ENCODE results near the gene BTBD18. TPM values are rescaled to one million over a fixed set of nuclear protein-coding genes. Genes with fewer than 3 reads are reported as not detected.
A peak's percentile ranks its signal among the peaks of the same experiment; 100 is the strongest.

The BTBD18 gene
- total and polyA plus RNA-seq, 10 of the 15 experiments (the other 5 are each of a cell fraction or from before 2014, with no cell fraction given): 0.05 to 0.58 (median 0.19) TPM; not detected in 6

DNA sequence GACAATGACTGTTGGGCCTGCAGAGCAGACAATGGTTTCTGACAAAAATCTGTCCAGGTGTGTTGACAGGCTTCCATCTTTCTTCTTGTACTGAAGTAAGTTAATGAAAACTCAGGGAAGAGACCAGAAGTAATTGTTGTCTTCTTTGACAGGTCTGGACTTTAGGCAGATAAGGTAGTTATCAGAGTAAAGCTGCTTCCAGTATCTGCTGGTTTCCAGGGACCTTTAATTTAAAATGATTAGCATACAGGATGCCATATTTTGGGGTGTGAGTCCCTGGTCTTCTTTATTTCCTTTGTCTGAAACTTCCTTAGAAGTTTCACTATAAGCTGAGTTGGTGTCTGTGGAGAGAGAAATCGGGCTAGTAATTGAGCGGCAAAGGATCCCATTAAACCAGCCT lies 37.8 kb downstream of the BTBD18 start:
- Histone ChIP-seq H3K9ac (ENCODE audit: control insufficient read depth, insufficient read depth, low read length) (peak overlapping the region; percentile 91; the same call in 1 of the 2 replicates), H3K27ac (ENCODE audit: control insufficient read depth, insufficient read depth) (no peak overlapping the region), H3K4me1 (ENCODE audit: control insufficient read depth, insufficient read depth, low read length) (peaks cover 4% of the 10 kb centered on the region), H3K27me3 (replicated peaks in 1 of 2; ENCODE audit: control insufficient read depth in 2 of 2, insufficient read depth in 2 of 2, low read length in 1 of 2) (no peaks in the 10 kb centered on the region), H3K36me3 (ENCODE audit: control insufficient read depth in 2 of 2, insufficient read depth in 2 of 2, low read length in 1 of 2) (peaks cover 0 to 5% of the 10 kb centered on the region in 2 experiments; a peak in 1 of 4 replicates), H3K9me3 (replicated peaks; ENCODE audit: control insufficient read depth, insufficient read depth, low read length) (no peaks in the 10 kb centered on the region), H2AFZ (ENCODE audit: control insufficient read depth, low read depth, low read length) (no peak overlapping the region), H3K79me2 (ENCODE audit: control insufficient read depth, insufficient read depth, low read length) (peaks cover 53% of the 10 kb centered on the region), H4K20me1 (ENCODE audit: control insufficient read depth, insufficient read depth) (no peaks in the 10 kb centered on the region), H3K4me3 (peak overlapping the region; percentile 97), H3K4me2 (ENCODE audit: control insufficient read depth, insufficient read depth) (peak overlapping the region; percentile 87)
- no peak for DNase-seq (ENCODE audit: low read depth, low spot score)
- ChIA-PET POLR2A (interaction anchor here (0.5 to 1.9 kb wide), 4 partner anchors 20 to 87 kb away, joined by 3 to 8 read pairs (median 6); partner anchors contain the start of gene SELENOH), CTCF (interaction anchor here (0.7 to 3.0 kb wide), 10 partner anchors 16 to 220 kb away, joined by 3 to 28 read pairs (median 5); partner anchors contain the start of gene UBE2L6), RAD21 (ENCODE audit: unreplicated experiment) (interaction anchor here (0.7 to 4.0 kb wide), 7 partner anchors 19 to 314 kb away, joined by 3 to 25 read pairs (median 3); no protein-coding TSS in a partner anchor), SMC1A (ENCODE audit: uncharacterized antibody, unreplicated experiment) (interaction anchor here (0.7 to 3.6 kb wide), 11 partner anchors 9 to 87 kb away, joined by 3 to 27 read pairs (median 4); partner anchors contain the start of genes CTNND1 and SELENOH)
- intact Hi-C loops (cut with micrococcal nuclease; ENCODE audit: unreplicated experiment) (loop anchor here (5.0 kb wide), 1 partner anchor 147 kb away; the partner anchor contains the start of gene UBE2L6), in situ Hi-C loops (cut with MboI) (no loop called here)
- no TSS peak for BruUV-seq (replicated peaks)
- no peak for ATAC-seq
- WGBS (ENCODE audit: insufficient coverage, insufficient replicate concordance, low lambda C conversion rate, missing lambda C conversion rate): 74% methylated on average over 2 of the region's 2 CpGs
- no peak for TF ChIP-seq CHD2 (IDR thresholded peaks at IDR 0.05; ENCODE audit: borderline replicate concordance, low read depth, low read length)
- TF ChIP-seq, protein P1, sequence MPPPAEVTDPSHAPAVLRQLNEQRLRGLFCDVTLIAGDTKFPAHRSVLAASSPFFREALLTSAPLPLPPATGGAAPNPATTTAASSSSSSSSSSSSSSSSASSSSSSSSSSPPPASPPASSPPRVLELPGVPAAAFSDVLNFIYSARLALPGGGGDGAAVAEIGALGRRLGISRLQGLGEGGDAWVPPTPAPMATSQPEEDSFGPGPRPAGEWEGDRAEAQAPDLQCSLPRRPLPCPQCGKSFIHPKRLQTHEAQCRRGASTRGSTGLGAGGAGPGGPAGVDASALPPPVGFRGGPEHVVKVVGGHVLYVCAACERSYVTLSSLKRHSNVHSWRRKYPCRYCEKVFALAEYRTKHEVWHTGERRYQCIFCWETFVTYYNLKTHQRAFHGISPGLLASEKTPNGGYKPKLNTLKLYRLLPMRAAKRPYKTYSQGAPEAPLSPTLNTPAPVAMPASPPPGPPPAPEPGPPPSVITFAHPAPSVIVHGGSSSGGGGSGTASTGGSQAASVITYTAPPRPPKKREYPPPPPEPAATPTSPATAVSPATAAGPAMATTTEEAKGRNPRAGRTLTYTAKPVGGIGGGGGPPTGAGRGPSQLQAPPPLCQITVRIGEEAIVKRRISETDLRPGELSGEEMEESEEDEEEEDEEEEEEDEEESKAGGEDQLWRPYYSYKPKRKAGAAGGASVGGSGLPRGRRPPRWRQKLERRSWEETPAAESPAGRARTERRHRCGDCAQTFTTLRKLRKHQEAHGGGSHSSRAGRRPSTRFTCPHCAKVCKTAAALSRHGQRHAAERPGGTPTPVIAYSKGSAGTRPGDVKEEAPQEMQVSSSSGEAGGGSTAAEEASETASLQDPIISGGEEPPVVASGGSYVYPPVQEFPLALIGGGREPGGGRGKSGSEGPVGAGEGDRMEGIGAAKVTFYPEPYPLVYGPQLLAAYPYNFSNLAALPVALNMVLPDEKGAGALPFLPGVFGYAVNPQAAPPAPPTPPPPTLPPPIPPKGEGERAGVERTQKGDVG (CRISPR knock-in tag; IDR thresholded peaks at IDR 0.05): no peak
- TF ChIP-seq RAD21 (IDR thresholded peaks at IDR 0.05; ENCODE audit: insufficient read depth, low read depth, low read length): no peak
- TF ChIP-seq, protein P2, sequence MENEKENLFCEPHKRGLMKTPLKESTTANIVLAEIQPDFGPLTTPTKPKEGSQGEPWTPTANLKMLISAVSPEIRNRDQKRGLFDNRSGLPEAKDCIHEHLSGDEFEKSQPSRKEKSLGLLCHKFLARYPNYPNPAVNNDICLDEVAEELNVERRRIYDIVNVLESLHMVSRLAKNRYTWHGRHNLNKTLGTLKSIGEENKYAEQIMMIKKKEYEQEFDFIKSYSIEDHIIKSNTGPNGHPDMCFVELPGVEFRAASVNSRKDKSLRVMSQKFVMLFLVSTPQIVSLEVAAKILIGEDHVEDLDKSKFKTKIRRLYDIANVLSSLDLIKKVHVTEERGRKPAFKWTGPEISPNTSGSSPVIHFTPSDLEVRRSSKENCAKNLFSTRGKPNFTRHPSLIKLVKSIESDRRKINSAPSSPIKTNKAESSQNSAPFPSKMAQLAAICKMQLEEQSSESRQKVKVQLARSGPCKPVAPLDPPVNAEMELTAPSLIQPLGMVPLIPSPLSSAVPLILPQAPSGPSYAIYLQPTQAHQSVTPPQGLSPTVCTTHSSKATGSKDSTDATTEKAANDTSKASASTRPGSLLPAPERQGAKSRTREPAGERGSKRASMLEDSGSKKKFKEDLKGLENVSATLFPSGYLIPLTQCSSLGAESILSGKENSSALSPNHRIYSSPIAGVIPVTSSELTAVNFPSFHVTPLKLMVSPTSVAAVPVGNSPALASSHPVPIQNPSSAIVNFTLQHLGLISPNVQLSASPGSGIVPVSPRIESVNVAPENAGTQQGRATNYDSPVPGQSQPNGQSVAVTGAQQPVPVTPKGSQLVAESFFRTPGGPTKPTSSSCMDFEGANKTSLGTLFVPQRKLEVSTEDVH (IDR thresholded peaks at IDR 0.05; ENCODE audit: low read depth, partially characterized antibody): no peak
- no peak for TF ChIP-seq BRCA1 (IDR thresholded peaks at IDR 0.05; ENCODE audit: low read depth, low read length)
- TF ChIP-seq, protein P3, sequence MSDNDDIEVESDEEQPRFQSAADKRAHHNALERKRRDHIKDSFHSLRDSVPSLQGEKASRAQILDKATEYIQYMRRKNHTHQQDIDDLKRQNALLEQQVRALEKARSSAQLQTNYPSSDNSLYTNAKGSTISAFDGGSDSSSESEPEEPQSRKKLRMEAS (IDR thresholded peaks at IDR 0.05; ENCODE audit: low read depth, low read length): no peak
- TF ChIP-seq MTA3 (IDR thresholded peaks at IDR 0.05; ENCODE audit: borderline replicate concordance, low read length): no peak
- no peak for TF ChIP-seq SP1 (IDR thresholded peaks at IDR 0.05; ENCODE audit: low read depth, low read length)
- TF ChIP-seq WRNIP1 (IDR thresholded peaks at IDR 0.05; ENCODE audit: borderline replicate concordance, low read depth, low read length): no peak
- FAIRE-seq: no peak
